AG04449 (cell line): ENCODE measurements around the gene ITPRID2.

Experiments used
- CTCF ChIA-PET: fragments of 350-600 bp; formaldehyde crosslinking; extraction: SDS; loops from one replicate; lab custom pipeline; 2021; ENCODE audit warnings: antibody characterized with exemption; lab: Yijun Ruan, JAX
- POLR2A ChIA-PET: fragments of 400-600, 350-600 bp; formaldehyde crosslinking; extraction: SDS; loops from one replicate; lab custom pipeline; 2020; ENCODE audit warnings: antibody characterized with exemption, inconsistent platforms; lab: Yijun Ruan, JAX
- DNase-seq: peaks from one replicate; pipeline ENCODE4 v3.0.0-alpha.2; 2010; ENCODE audit warnings: low read depth, low spot score
- H3K4me3 ChIP-seq: 2 replicates; pipeline ENCODE4 v1.5.1; 2011; ENCODE audit warnings: low read depth, mild to moderate bottlenecking, control low read depth, low read length
- TF ChIP-seq, protein P1 (sequence below): IDR thresholded peaks from one replicate; pipeline ENCODE4 v1.5.1; 2011; ENCODE audit warnings: mild to moderate bottlenecking, moderate library complexity, low read length, control low read depth, inconsistent platforms; ENCODE audit not compliant: insufficient read depth; ENCODE audit errors: missing control alignments

Gene ITPRID2

GRCh38 chr2:181876614-181877063, 14.9 kb upstream of the ITPRID2 start:
- ChIA-PET CTCF (interaction anchor here (0.6 to 0.9 kb wide), 2 partner anchors 10 to 201 kb away, joined by 3 to 4 read pairs; no protein-coding TSS in a partner anchor), POLR2A (no interaction called here)
- no peak overlapping the region for H3K4me3 ChIP-seq
- no peak for DNase-seq
- TF ChIP-seq, protein P1, sequence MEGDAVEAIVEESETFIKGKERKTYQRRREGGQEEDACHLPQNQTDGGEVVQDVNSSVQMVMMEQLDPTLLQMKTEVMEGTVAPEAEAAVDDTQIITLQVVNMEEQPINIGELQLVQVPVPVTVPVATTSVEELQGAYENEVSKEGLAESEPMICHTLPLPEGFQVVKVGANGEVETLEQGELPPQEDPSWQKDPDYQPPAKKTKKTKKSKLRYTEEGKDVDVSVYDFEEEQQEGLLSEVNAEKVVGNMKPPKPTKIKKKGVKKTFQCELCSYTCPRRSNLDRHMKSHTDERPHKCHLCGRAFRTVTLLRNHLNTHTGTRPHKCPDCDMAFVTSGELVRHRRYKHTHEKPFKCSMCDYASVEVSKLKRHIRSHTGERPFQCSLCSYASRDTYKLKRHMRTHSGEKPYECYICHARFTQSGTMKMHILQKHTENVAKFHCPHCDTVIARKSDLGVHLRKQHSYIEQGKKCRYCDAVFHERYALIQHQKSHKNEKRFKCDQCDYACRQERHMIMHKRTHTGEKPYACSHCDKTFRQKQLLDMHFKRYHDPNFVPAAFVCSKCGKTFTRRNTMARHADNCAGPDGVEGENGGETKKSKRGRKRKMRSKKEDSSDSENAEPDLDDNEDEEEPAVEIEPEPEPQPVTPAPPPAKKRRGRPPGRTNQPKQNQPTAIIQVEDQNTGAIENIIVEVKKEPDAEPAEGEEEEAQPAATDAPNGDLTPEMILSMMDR, result no peak

GRCh38 chr2:181877181-181877664, 14.3 kb upstream of the ITPRID2 start:
- no peak for DNase-seq
- ChIA-PET POLR2A (no interaction called here), CTCF (interaction anchor here (0.5 to 0.9 kb wide), 4 partner anchors 10 to 172 kb away, joined by 3 read pairs; partner anchors contain the start of gene ITPRID2)
- TF ChIP-seq, protein P1, result no peak
- H3K4me3 ChIP-seq, result no peak overlapping the region

- ChIA-PET POLR2A (no interaction called here), CTCF (no interaction called here)
- DNase-seq, result no peak
- H3K4me3 ChIP-seq, result no peak overlapping the region
- TF ChIP-seq, protein P1, result no peak
Observed at GRCh38 chr2:181878448-181878847, 13.1 kb upstream of the ITPRID2 start.

GRCh38 chr2:181879295-181879694, 12.2 kb upstream of the ITPRID2 start:
- no peak for DNase-seq
- H3K4me3 ChIP-seq, result no peak overlapping the region
- TF ChIP-seq, protein P1, result no peak
- ChIA-PET POLR2A (no interaction called here), CTCF (no interaction called here)

DNA sequence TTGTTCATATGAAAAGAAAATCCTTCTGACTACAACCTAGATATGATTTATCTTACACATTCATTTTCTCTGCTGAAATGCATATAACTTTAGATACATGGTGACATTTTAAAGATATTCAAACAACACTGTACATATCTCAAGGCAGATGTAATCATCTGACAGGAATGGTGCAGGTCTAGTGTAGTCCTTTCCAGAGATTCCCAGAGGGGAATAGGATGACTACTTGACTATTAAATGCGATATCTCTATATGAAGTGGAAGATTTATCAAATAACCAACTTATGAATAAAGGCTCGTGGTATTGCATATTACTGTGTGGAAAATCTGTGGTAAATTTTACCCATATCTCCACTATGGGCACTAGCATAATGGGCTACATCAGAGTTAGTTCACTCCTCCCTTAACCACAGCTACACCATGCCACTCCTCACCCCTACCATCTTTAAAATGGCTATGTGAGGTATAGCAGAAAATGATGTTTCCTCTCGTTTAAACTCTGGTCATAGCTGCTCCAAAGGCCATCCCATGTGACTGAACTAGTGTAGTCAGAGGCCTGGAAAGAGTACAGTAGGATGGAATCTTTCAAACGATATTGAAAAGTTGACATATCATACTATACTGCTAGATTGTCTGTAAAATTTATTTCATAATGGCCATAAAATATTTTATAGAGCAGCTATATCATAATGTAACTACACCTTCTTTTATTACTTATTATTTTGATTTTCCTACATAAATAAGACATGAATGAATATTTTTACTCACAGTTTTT, 9.1 kb upstream of the ITPRID2 start:
- H3K4me3 ChIP-seq, result no peak overlapping the region
- ChIA-PET POLR2A (no interaction called here), CTCF (no interaction called here)
- no peak for DNase-seq
- TF ChIP-seq, protein P1, result no peak

DNA sequence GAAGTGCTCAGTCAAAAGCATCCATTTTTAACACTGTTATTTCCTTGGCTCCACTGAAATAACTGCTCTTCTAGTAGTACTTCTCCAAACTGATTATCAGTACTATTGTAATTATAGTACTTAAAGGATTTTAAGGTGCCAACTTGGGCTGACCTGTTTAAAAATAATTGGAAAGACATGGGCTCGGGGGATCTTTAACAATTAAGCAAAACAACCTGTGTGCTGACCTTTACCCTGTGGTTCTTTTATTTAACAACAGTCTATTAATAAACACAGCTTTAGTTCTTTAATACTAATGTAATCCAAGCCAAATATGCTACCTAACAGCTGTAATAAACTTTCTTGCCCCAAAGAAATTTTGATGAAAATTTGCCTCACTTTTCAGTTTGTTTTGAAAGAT, 6.9 kb upstream of the ITPRID2 start:
- ChIA-PET CTCF (interaction anchor here (1.7 kb wide), 1 partner anchor 36 kb away, joined by 4 read pairs; no protein-coding TSS in a partner anchor), POLR2A (no interaction called here)
- no peak overlapping the region for H3K4me3 ChIP-seq
- TF ChIP-seq, protein P1, result no peak
- no peak for DNase-seq
